ENCODE measurements around the gene SLC38A8.

The SLC38A8 gene

GRCh38 chr16:83996481-83997252 lies 45.9 kb downstream of the SLC38A8 start:
- DNase-seq (ENCODE audit: low spot score) = no peak

- peak; percentile 63 for DNase-seq (ENCODE audit: low spot score)
These were observed 46.8 kb downstream of the SLC38A8 start for GRCh38 chr16:83995754-83996153.

DNA sequence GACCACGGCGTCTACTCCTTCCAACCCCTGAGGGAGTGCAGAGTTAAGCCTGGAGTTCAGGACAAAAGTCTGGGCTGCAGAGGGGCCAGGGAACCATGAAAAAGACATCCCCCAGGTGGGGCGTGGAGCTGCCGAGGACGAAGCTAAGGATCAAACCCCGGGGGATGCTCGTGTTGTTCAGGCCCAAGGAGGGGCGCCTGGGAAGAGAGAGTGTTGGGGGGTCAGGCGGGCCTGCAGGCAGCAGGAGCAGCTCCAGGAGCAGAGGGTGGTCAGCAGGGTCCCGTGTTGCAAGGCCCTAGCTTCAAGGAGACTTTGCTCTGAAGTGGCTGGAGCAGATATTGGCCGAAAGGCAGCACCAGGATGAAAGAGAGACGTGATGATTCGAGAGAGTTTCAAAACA lies 47.9 kb downstream of the SLC38A8 start:
- DNase-seq (ENCODE audit: low spot score) = no peak

GRCh38 chr16:83994087-83994486 lies 48.5 kb downstream of the SLC38A8 start:
- no peak for DNase-seq (ENCODE audit: low spot score)

GRCh38 chr16:83992624-83993023 lies 50.0 kb downstream of the SLC38A8 start:
- DNase-seq (ENCODE audit: low spot score) = no peak

- no peak for DNase-seq (ENCODE audit: low spot score)
These were observed 52.1 kb downstream of the SLC38A8 start for GRCh38 chr16:83990492-83990891.

DNA sequence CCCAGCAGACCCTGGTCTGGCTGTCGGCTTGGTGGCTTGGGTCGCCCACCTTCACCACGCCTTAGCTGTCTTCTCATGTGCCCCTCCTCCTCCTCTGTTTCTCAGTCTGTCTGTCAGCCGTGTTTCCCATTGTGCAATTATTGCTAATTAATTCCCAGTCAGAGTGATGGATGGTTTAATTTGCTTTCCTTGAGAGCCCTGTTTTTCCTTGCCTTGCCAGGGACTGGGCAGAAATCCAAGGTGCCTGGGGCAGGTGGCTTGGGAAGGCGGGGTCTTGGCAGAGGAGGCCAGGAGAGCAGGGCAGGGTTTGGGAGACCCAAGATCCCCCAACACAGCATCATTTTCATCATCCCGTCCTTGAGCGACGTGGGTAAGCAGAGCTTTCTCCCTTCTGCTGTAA lies 53.3 kb downstream of the SLC38A8 start:
- DNase-seq (ENCODE audit: low spot score) = no peak

DNA sequence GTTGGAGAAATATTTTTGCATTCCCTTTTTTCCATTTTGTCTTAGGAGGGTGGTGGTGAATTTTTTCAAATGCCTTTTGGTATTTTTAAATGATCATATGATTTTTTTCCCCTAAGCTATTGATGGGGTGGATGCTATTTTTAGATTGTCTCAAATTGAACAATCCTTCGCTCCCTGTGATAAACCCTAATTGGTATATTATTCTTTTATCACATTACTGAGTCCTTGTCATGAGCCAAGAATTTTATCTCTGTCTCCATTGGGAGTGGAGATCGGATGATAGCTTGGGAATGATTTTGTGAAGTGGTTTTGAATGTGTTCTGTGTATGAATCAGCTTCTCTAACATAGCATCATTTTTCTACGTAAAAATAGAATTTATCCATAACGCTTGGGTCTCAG lies 59.1 kb downstream of the SLC38A8 start:
- peak; percentile 61 for DNase-seq (ENCODE audit: low spot score)

DNA sequence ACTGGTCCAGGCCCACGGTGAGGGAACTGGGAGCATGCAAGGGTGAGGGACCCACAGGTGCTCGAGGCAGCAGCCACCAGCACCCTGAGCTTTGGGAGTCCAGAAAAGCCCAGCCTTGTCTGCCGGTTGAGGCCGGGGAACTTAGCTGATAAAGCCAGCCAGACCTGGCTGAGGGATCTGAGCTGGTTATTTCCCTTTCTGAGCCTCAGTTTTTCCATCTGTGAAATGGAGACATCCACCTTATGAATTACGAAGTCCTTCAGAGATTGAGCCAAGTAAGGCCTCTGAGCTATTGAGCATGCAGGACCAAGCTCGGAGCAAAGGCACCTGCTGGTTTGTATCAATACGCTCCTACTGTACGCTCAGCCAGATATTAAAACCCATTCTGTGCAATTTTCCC lies 60.8 kb downstream of the SLC38A8 start:
- DNase-seq (ENCODE audit: low spot score) = no peak

GRCh38 chr16:83980794-83981193 lies 61.8 kb downstream of the SLC38A8 start:
- DNase-seq (ENCODE audit: low spot score) = no peak

- no peak for DNase-seq (ENCODE audit: low spot score)
These were observed 63.2 kb downstream of the SLC38A8 start for GRCh38 chr16:83979441-83979840.

DNA sequence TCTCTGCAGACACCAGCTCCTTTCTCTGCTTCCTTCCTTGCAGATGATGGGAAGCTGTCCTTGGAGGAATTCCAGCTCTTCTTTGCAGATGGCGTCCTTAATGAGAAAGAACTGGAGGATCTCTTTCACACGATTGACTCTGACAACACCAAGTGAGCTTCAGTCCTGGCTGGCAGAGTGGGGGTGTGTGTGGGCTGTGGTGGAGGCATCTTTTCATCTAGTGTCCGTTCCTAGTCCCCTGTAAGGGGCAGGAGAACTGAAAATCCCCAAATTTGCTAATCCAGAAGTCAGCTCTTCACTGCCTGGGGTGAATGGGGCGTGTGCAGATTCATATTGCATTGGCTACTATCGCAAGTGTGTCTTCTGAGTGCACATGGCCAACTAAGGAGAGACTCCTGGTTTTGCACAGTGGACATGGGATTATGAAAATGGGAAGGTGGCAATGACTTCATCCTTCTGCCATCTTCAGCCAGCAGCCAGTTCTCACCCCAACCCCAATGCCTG lies 64.1 kb downstream of the SLC38A8 start:
- no peak for DNase-seq (ENCODE audit: low spot score)

- no peak for DNase-seq (ENCODE audit: low spot score)
These were observed 65.4 kb downstream of the SLC38A8 start for GRCh38 chr16:83977056-83977815.

- DNase-seq (ENCODE audit: low spot score) = no peak
These were observed 66.9 kb downstream of the SLC38A8 start for GRCh38 chr16:83975590-83976260.

GRCh38 chr16:83974475-83974874 lies 68.1 kb downstream of the SLC38A8 start:
- peak; percentile 53 for DNase-seq (ENCODE audit: low spot score)

- DNase-seq (ENCODE audit: low spot score) = no peak
These were observed 68.8 kb downstream of the SLC38A8 start for GRCh38 chr16:83973581-83974385.

GRCh38 chr16:83973077-83973476 lies 69.5 kb downstream of the SLC38A8 start:
- no peak for DNase-seq (ENCODE audit: low spot score)

- no peak for DNase-seq (ENCODE audit: low spot score)
These were observed 70.2 kb downstream of the SLC38A8 start for GRCh38 chr16:83972256-83973008.

GRCh38 chr16:83971165-83972130 lies 71.1 kb downstream of the SLC38A8 start:
- DNase-seq (ENCODE audit: low spot score) = no peak

DNA sequence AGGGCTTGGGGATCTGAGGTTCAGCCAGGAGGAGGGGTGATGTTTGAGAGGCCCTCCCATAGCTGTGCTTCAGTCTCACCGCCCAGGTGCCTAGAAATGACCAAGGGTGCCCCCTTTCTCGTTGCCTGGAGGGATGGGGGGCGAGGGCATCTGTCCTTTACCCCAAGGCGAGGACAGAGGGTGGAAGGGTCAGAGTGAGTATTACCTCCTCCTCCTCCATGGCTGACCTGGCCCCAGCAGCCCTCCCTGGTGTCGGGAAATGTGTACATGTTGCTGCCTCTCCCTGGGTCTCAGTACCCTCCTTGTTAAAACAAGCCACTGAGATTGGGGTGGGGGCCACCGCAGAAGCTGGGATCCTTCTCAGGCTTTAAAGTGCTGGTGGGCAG lies 72.2 kb downstream of the SLC38A8 start:
- DNase-seq (ENCODE audit: low spot score) = no peak
